ENCODE results near the gene TJP2.
A peak's percentile ranks its signal among the peaks of the same experiment; 100 is the strongest.

TJP2 gene

DNA sequence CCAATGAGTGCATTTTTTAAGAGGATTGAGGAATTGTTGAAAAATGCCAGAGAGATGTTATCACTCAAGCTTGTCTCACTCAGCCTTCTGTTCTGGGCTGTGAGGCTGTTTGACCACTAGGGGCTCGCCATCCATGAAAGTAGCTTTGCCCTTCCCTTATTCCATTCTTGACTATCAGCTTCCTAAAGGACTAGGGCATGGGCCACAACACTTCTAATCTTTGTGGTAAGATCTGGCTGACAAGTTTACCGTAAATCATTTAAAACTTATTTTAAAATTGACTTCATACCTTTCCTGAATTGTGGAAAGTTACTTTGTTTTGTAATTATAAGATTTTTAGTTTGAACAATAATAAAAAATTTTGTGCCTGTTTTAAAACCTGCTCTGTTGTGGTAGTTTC lies 49.5 kb downstream of the TJP2 start:
- Histone ChIP-seq H3K9ac (ENCODE audit: low read length) (no peak overlapping the region), H3K79me2 (ENCODE audit: low read length) (no peaks in the 10 kb centered on the region), H3K4me2 (ENCODE audit: low read length) (no peak overlapping the region), H3K9me3 (ENCODE audit: insufficient read depth, low read length) (no peaks in the 10 kb centered on the region), H4K20me1 (ENCODE audit: insufficient read depth, low read length) (peaks cover 2% of the 10 kb centered on the region; the same call in 1 of the 2 replicates), H2AFZ (ENCODE audit: low read depth, low read length) (no peak overlapping the region), H3K4me1 (ENCODE audit: low read length) (no peaks in the 10 kb centered on the region), H3K36me3 (replicated peaks; ENCODE audit: low read depth, low read length) (peaks cover 41% of the 10 kb centered on the region), H3K4me3 (ENCODE audit: low read length) (no peak overlapping the region), H3K27ac (ENCODE audit: low read length) (no peak overlapping the region), H3K27me3 (ENCODE audit: low read depth, low read length) (no peaks in the 10 kb centered on the region)
- no peak for TF ChIP-seq EZH2phosphoT487 (IDR thresholded peaks at IDR 0.05; ENCODE audit: low read depth)
- peak; percentile 52 for TF ChIP-seq CTCF (IDR thresholded peaks at IDR 0.05; ENCODE audit: low read depth, low read length)

DNA sequence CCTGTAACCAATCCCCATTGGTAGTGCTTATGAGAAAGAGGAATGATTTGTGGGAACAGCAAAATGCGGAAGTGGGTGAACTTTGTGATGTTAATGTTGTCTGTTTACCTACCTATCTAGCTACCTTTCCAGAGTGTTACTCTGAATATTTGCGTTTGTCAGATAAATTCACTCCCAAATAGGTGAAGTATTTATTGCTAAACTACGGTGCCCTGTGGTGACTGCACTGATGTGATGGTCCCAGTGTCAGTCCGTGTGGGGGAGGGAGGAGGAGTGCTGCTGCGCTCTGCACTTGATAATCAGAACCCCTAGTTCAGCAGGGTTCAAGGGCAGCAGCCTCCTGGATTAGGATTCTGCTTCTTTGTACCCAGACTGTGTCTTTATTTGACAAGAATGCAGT lies 55.3 kb downstream of the TJP2 start:
- H3K9ac ChIP-seq (ENCODE audit: low read length) = no peak overlapping the region
- H3K27me3 ChIP-seq (ENCODE audit: low read depth, low read length) = no peaks in the 10 kb centered on the region
- no peaks in the 10 kb centered on the region for H3K79me2 ChIP-seq (ENCODE audit: low read length)
- H4K20me1 ChIP-seq (ENCODE audit: insufficient read depth, low read length) = no peaks in the 10 kb centered on the region
- no peak for TF ChIP-seq CTCF (IDR thresholded peaks at IDR 0.05; ENCODE audit: low read depth, low read length)
- no peak for TF ChIP-seq EZH2phosphoT487 (IDR thresholded peaks at IDR 0.05; ENCODE audit: low read depth)
- peaks cover 62% of the 10 kb centered on the region for H3K36me3 ChIP-seq (replicated peaks; ENCODE audit: low read depth, low read length)
- no peak overlapping the region for H3K27ac ChIP-seq (ENCODE audit: low read length)
- no peak overlapping the region for H2AFZ ChIP-seq (ENCODE audit: low read depth, low read length)
- no peaks in the 10 kb centered on the region for H3K9me3 ChIP-seq (ENCODE audit: insufficient read depth, low read length)
- no peaks in the 10 kb centered on the region for H3K4me1 ChIP-seq (ENCODE audit: low read length)
- H3K4me3 ChIP-seq (ENCODE audit: low read length) = no peak overlapping the region
- H3K4me2 ChIP-seq (ENCODE audit: low read length) = no peak overlapping the region

DNA sequence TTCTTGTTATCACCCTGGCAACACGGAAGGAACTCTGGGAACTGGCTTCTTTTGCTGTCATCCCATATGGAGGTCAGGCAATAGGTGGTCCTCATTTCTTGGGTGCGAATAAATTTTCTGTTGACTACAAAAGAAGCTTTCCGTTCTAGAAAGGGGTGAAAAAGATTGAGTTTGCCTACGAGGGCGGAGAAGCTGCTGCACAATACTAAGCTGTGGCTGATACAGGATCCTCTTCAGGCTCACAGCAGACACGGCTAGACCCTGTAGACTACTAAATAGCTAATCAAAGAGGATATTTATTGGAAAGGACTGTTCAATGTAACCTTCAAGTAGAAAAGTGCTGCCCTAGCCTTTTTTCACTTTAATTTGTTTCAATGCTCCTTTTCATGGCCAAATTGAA lies 58.1 kb downstream of the TJP2 start:
- H3K9me3 ChIP-seq (ENCODE audit: insufficient read depth, low read length) = no peaks in the 10 kb centered on the region
- H3K4me3 ChIP-seq (ENCODE audit: low read length) = no peak overlapping the region
- H3K36me3 ChIP-seq (replicated peaks; ENCODE audit: low read depth, low read length) = peaks cover 66% of the 10 kb centered on the region
- no peaks in the 10 kb centered on the region for H4K20me1 ChIP-seq (ENCODE audit: insufficient read depth, low read length)
- no peaks in the 10 kb centered on the region for H3K27me3 ChIP-seq (ENCODE audit: low read depth, low read length)
- H3K27ac ChIP-seq (ENCODE audit: low read length) = no peak overlapping the region
- H3K4me1 ChIP-seq (ENCODE audit: low read length) = no peaks in the 10 kb centered on the region; the same call in 1 of the 2 replicates
- H3K4me2 ChIP-seq (ENCODE audit: low read length) = no peak overlapping the region
- H2AFZ ChIP-seq (ENCODE audit: low read depth, low read length) = no peak overlapping the region
- H3K79me2 ChIP-seq (ENCODE audit: low read length) = no peaks in the 10 kb centered on the region
- H3K9ac ChIP-seq (ENCODE audit: low read length) = no peak overlapping the region
- no peak for TF ChIP-seq CTCF (IDR thresholded peaks at IDR 0.05; ENCODE audit: low read depth, low read length)
- TF ChIP-seq EZH2phosphoT487 (IDR thresholded peaks at IDR 0.05; ENCODE audit: low read depth) = no peak

DNA sequence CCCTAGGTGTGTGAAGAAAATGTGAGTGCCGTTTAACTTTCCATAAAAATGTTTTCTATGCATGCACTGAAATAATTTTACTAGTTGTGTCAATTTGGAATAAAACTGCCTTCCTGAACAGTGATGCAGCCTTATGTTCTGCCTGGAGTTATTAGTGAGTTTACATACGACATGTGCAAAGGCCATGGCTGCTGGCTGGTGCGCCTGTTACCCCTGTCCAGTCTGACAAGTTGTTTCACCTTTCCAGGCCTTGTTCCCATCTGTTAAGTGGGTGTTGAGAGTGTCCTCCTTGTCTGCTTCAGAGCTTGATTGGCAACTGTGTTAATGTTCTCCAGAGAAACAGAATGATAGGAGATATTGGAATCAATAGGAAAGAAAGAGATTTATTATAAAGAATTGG lies 60.6 kb downstream of the TJP2 start:
- H3K27ac ChIP-seq (ENCODE audit: low read length) = no peak overlapping the region
- H3K4me2 ChIP-seq (ENCODE audit: low read length) = no peak overlapping the region
- H3K9ac ChIP-seq (ENCODE audit: low read length) = no peak overlapping the region
- H3K79me2 ChIP-seq (ENCODE audit: low read length) = no peaks in the 10 kb centered on the region
- H3K4me3 ChIP-seq (ENCODE audit: low read length) = no peak overlapping the region
- TF ChIP-seq CTCF (IDR thresholded peaks at IDR 0.05; ENCODE audit: low read depth, low read length) (no peak), EZH2phosphoT487 (IDR thresholded peaks at IDR 0.05; ENCODE audit: low read depth) (no peak)
- no peaks in the 10 kb centered on the region; the same call in 1 of the 2 replicates for H3K4me1 ChIP-seq (ENCODE audit: low read length)
- peaks cover 64% of the 10 kb centered on the region for H3K36me3 ChIP-seq (replicated peaks; ENCODE audit: low read depth, low read length)
- H3K27me3 ChIP-seq (ENCODE audit: low read depth, low read length) = no peaks in the 10 kb centered on the region
- H2AFZ ChIP-seq (ENCODE audit: low read depth, low read length) = no peak overlapping the region
- no peaks in the 10 kb centered on the region for H4K20me1 ChIP-seq (ENCODE audit: insufficient read depth, low read length)
- H3K9me3 ChIP-seq (ENCODE audit: insufficient read depth, low read length) = no peaks in the 10 kb centered on the region
